Stimulated activated naive CD8-positive, alpha-beta T cell treated with anti-CD3 and anti-CD28 coated beads, Interleukin-15, amount 100 ng/mL, for 72 hours (primary cell): ENCODE results near the gene PCSK6.
A peak's percentile ranks its signal among the peaks of the same experiment; 100 is the strongest.
"Not testable (repeated sequence)": the region's sequence is repeated elsewhere in the genome, so short reads cannot be mapped to it uniquely, and the experiment has no call there.

Source experiments
- ATAC-seq: fragments of 150-1000 bp; cut with Tn5 transposase; 2 replicates; pipeline ENCODE4 v1.10.0; 2021; ENCODE audit warnings: mild to moderate bottlenecking, moderate library complexity
- DNase-seq, 2 donors: peaks; one replicate each; pipeline ENCODE4 v3.0.0; 2021 to 2022
- H3K27ac Mint-ChIP-seq, 2 donors: one replicate each; pipeline ENCODE4 v1.8.0; 2022; ENCODE audit warnings: mild to moderate bottlenecking in 2 of 2, mixed read lengths in 2 of 2, moderate library complexity in 2 of 2
- H3K27me3 Mint-ChIP-seq: one replicate; pipeline ENCODE4 v1.8.0; 2022; ENCODE audit warnings: mixed read lengths
- H3K4me1 Mint-ChIP-seq: one replicate; pipeline ENCODE4 v1.8.0; 2022; ENCODE audit warnings: mild to moderate bottlenecking, mixed read lengths
- H3K4me3 Mint-ChIP-seq, 2 donors: one replicate each; pipeline ENCODE4 v1.8.0; 2022; ENCODE audit warnings: mild to moderate bottlenecking in 2 of 2, mixed read lengths in 2 of 2, moderate library complexity in 1 of 2
- H3K9me3 Mint-ChIP-seq, 2 donors: one replicate each; pipeline ENCODE4 v1.8.0; 2022; ENCODE audit warnings: mixed read lengths in 2 of 2

The PCSK6 gene

DNA sequence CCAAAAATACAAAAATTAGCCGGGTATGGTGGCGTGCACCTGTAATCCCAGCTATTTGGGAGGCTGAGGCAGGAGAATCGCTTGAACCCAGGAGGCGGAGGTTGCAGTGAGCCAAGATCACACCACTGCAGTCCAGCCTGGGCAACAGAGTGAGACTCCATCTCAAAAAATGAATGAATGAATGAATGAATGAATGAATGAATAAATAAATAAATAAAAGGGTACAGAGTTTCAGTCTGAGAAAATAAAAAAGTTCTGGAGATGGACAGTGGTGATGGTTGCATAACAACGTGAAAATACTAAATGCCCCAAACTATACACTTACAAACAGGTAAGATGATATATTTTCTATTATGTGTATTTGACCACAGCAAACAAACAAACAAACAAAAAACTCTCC lies 34.7 kb downstream of the PCSK6 start:
- H3K27me3 Mint-ChIP-seq = peaks cover 45% of the 10 kb centered on the region
- H3K4me1 Mint-ChIP-seq = peaks cover 56% of the 10 kb centered on the region
- not testable (repeated sequence) for ATAC-seq, H3K9me3 Mint-ChIP-seq, H3K27ac Mint-ChIP-seq, DNase-seq, H3K4me3 Mint-ChIP-seq

DNA sequence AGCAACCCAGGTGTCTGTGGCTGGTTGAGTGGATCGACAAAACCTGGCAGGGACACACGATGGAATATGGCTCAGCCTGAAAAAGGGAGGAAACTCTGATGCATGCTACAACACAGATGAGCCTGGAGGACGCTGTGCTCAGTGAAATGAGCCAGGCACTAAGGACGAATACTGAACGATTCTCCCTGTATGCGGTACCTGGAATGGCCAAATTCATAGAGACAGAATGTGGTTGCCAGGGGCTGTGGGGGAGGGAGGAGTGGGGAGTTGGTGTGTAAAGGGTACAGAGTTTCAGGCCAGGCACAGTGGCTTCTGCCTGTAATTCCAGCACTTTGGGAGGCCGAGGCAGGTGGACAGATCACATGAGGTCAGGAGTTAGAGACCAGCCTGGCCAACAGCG lies 35.1 kb downstream of the PCSK6 start:
- no peak for ATAC-seq
- Mint-ChIP-seq H3K27me3 (peaks cover 48% of the 10 kb centered on the region), H3K4me1 (peaks cover 54% of the 10 kb centered on the region), H3K9me3 (no peaks in the 10 kb centered on the region), H3K27ac (no peak overlapping the region), H3K4me3 (no peak overlapping the region)
- no peak for DNase-seq

DNA sequence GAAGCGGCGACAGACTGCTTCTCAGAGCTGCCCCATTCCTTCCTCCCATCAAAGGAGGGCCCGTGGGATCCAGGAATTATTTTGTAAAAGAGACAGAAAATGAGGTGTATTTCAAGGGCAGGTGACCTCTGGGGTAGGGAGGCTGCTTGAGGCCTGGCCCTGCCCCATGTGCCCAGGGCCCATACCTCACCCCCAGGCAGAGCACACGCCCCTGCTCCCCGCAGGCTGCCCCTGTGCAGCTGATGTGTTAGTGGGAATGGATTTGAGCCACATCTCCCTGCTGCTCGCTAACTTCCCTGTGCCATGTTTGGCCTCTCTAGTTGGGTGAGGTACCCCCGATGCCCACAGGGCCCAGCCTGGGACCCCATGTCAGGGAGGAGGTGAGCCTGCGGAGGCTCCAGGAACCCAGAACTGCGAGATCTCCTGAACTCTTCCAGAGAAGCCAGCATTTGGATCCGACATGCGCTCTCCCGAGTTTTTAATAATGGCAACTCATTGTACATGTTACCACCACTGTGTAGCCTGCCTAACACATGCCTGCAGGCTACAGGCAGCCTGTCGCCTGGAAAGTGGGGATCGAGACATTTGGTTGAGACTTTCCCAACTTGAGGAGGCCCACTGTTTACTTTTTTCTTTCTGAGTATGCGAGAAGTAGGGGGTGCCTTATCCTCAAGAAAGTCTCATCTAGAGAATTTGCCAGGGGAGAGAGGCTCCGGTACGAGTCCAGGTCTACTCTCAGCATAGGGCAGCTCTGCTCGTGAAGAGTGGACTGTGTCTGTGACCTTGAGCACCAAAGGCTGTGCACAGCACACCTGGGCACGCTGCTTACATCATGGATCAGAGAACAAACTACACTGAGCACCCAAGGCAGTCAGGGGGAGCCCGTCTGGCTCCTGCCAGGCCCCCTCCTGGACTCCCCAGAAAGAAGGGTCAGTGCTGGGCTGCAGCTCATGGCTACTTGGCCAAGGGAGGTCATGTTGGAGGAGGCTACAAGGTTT lies 36.1 kb downstream of the PCSK6 start:
- DNase-seq (no peak), ATAC-seq (no peak)
- Mint-ChIP-seq H3K4me1 (peaks cover 48% of the 10 kb centered on the region), H3K9me3 (no peaks in the 10 kb centered on the region), H3K27me3 (peaks cover 48% of the 10 kb centered on the region), H3K4me3 (no peak overlapping the region), H3K27ac (no peak overlapping the region)

DNA sequence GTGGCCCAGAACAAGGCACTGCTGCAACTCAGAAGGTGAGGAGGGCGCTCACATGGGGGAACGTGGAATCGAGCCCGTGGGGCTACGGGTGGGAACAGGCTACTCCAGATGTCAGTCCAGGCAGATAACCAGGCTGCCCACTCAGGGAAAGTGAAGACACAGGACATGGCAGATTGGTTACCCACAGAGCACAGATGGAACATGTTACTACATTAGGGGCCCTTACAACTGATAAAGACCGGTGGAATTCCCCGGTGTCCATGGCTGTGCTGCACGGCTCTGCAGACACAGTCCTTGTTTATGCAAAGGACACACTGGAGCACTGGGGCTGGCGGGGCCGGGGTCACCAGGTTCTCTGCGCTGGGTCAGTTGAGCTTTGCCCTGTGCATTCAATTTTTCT lies 36.9 kb downstream of the PCSK6 start:
- Mint-ChIP-seq H3K27me3 (peaks cover 56% of the 10 kb centered on the region), H3K9me3 (no peaks in the 10 kb centered on the region), H3K4me3 (no peak overlapping the region), H3K4me1 (peaks cover 48% of the 10 kb centered on the region), H3K27ac (no peak overlapping the region)
- ATAC-seq (no peak), DNase-seq (no peak)

DNA sequence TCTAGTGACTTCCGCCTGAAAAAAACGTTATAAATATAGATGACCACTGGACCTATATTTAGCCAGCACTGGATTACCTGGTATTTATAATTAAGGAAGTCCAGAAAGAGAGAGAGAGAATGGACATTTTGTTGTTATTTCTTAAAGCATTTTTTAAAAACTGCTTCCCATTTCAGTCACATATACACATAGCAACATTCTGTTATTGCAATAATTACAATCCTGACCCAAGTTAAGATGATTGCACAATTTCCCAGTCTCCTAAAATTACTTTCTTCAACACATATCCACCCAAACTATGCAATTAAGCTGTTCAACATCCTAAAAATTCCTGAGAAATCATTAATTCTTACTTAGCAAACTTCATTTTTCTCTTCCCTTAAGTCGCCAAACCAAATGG lies 37.7 kb downstream of the PCSK6 start:
- DNase-seq (no peak), ATAC-seq (no peak)
- H3K27ac Mint-ChIP-seq = no peak overlapping the region
- no peaks in the 10 kb centered on the region for H3K9me3 Mint-ChIP-seq
- peaks cover 53% of the 10 kb centered on the region for H3K4me1 Mint-ChIP-seq
- H3K27me3 Mint-ChIP-seq = peaks cover 59% of the 10 kb centered on the region
- H3K4me3 Mint-ChIP-seq = peak overlapping the region in 1 of 2 donors; percentile 63

DNA sequence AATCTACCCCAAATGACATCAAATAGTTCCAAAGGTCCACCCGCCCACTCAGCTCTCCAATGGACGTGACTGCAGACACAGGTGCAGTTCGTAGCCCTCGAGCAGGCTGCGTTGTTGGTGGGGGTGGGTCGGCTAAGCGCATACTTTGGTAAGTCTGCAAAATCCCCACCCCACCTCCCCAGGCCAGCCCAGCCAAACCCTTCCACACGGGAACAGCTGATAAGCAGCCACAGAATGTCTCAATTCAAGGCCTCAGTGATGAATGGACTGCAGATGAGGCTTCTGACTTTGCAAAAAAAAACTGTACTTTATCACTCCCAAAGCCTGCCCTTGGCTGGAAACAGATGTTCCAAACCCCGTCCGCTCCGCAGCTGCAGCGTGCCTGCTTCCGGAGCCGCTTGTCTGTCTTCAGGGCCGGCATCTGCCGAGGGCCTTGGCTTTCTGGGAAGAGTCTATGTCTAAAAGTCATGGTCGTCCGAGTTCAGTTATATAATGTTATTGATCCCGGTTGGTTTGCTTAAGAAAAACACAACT lies 38.2 kb downstream of the PCSK6 start:
- peaks cover 59% of the 10 kb centered on the region for H3K27me3 Mint-ChIP-seq
- no peaks in the 10 kb centered on the region for H3K9me3 Mint-ChIP-seq
- ATAC-seq = no peak
- DNase-seq = no peak
- peaks cover 55% of the 10 kb centered on the region for H3K4me1 Mint-ChIP-seq
- H3K4me3 Mint-ChIP-seq = peak overlapping the region in 1 of 2 donors; percentile 63
- H3K27ac Mint-ChIP-seq = peak overlapping the region in 1 of 2 donors; percentile 40

DNA sequence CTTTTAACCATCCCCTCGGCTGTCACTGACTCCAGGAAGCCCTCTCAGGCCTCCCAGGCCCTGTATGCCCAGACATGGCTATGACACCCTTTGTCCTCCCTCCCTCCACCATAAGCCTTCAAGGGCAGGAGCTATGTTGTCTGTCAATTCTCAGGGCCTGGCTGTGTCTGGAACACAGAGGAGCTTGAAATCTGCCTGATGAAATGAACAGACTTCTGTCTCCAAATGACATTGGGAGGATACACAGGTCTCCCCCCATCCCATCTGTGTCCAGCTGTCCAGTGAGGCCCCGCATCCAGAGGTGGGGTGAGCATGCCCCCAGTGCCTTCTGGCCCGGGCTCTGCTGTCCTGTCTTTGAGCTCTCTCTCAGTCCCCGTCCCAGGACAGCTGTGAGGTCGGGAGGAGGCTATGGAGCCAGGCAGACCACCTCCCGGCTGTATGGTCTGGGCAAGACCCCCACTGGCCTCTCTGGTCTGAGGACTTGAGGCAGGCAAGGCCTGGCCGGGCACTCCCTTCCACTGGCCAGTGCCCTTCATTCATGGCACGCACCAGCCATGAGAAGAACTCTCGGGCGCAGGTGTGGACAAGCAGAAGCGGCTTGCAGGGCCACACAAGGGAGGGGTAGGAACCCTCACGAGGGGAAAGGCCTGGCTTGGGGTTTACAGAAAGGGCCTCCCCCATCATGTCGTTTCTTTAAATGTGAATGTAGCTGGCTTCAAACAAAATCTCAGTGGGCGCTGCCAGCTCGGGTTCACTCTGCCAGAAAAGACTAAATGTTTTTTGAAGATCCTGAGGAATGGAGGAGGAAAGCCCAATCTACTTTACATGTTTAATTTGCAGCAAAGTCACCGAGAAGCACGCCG lies 38.9 kb downstream of the PCSK6 start:
- no peaks in the 10 kb centered on the region for H3K9me3 Mint-ChIP-seq
- ATAC-seq = no peak
- H3K4me3 Mint-ChIP-seq = peak overlapping the region in 1 of 2 donors; percentile 63
- peaks cover 55% of the 10 kb centered on the region for H3K4me1 Mint-ChIP-seq
- H3K27ac Mint-ChIP-seq = peak overlapping the region in 1 of 2 donors; percentile 72
- DNase-seq = no peak
- peaks cover 59% of the 10 kb centered on the region for H3K27me3 Mint-ChIP-seq

DNA sequence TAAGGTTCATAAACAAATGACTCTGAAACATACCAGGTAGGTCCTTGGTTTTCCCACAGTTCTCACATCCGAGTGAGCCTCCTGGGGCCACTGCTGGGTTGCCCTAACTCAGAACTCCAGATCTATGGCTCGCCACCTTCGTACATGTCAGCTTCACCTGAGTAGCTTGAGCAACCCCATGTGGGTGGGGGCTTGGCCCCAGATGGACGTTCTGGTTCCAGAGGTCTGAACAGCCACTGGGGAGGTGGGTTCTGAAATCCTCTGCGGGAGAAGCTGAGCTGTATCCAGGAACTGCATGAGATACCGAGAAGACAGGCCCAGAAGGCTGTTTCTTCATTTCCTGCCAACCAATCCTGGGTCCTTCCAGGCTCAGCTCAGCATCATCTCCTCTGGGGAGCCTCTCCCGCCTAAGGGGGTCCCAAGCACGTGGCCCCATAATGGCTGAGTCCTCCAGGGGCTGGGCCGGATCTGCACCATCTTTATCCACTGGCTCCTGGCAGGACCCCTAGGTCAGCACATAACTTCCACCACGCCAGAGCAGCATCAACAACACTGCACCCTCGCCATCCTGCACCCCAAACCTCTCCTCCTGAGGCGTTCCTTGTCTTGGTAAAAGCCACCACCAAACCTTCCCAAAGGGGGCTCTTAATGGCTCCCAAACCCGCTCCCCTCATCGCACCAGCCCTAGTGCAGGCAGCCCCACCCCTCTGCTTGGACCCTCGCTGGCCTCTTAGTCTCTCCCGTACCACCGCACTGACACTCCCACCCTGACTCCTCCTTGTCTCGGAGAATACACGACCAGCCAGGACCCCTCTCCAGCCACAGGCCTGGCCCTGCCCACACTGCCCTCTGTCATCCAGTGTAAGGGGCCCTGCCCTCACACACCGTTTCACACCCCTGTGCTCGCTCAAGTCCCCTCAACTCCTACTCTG lies 39.8 kb downstream of the PCSK6 start:
- Mint-ChIP-seq H3K4me1 (peaks cover 48% of the 10 kb centered on the region), H3K9me3 (no peaks in the 10 kb centered on the region), H3K27me3 (peaks cover 59% of the 10 kb centered on the region), H3K4me3 (no peak overlapping the region), H3K27ac (peak overlapping the region in 1 of 2 donors; percentile 72)
- ATAC-seq = peak; percentile 10
- DNase-seq = no peak

DNA sequence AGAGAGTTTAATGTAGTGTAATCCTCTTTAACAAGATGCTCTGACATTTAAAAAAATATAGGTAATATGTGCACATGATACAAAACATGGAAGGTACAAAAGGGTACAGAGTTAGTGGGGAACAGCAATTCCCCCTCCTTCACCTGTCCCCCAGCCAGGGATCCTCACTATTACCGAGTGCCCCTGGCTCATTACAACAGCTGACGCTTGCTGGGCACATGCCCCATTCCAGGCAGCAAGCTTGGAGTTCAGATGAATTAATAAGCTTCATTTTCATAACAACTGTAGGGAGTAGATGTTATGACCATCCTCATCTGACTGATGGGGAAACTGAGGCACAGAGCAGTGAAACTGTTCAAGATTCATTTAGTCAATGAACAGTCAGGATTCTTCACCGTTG lies 41.2 kb downstream of the PCSK6 start:
- Mint-ChIP-seq H3K4me3 (no peak overlapping the region), H3K9me3 (no peaks in the 10 kb centered on the region), H3K27ac (no peak overlapping the region), H3K27me3 (peaks cover 51% of the 10 kb centered on the region), H3K4me1 (peaks cover 48% of the 10 kb centered on the region)
- DNase-seq (no peak), ATAC-seq (no peak)

DNA sequence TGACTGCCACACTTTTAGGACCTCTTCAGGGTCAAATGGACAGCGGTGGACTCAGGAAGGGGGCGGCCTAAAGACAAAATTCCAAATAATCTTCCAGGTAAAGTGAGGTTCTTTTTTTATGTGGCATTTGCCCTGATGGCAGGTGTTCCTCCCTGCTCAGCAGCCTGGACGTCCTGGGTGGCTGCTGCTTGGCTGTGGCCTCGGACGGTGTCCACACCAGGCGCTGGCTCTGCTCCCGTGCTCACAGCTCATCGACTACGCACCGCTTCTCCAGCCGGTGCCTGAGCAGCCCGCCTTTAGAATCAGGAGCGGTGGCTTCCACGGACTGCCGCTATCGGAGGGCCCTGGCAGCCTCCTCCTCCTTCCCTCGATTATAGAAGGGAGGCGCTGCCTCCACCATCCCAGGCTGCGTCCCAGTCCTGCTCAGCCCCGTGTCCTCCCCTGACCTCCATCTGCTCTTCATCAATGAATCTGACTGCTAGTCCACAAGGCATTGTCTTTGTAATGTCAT lies 41.9 kb downstream of the PCSK6 start:
- ATAC-seq = no peak
- no peak for DNase-seq
- no peaks in the 10 kb centered on the region for H3K9me3 Mint-ChIP-seq
- no peak overlapping the region for H3K4me3 Mint-ChIP-seq
- peaks cover 45% of the 10 kb centered on the region for H3K27me3 Mint-ChIP-seq
- H3K27ac Mint-ChIP-seq = peak overlapping the region in 1 of 2 donors; percentile 67
- H3K4me1 Mint-ChIP-seq = peaks cover 48% of the 10 kb centered on the region

DNA sequence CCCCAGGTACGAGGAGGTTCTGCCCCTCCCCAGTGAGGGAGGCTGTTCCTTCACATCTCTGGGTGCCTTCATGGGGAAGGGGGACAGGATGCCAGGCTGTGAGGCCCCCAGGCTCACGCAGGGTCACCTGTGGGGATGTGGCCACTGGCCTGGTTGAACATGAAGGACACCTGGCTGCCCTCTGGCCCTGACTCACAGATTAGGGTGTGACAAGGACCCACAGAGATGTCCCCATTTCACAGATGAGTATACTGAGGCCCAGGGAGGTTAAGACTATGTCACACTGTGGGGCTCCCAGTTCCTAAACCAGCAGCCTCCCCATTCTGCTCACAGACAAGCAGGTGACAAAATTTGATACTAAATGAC lies 42.4 kb downstream of the PCSK6 start:
- H3K27ac Mint-ChIP-seq = no peak overlapping the region
- no peaks in the 10 kb centered on the region for H3K9me3 Mint-ChIP-seq
- no peak for ATAC-seq
- no peak overlapping the region for H3K4me3 Mint-ChIP-seq
- H3K27me3 Mint-ChIP-seq = peaks cover 45% of the 10 kb centered on the region
- no peak for DNase-seq
- H3K4me1 Mint-ChIP-seq = peaks cover 46% of the 10 kb centered on the region

DNA sequence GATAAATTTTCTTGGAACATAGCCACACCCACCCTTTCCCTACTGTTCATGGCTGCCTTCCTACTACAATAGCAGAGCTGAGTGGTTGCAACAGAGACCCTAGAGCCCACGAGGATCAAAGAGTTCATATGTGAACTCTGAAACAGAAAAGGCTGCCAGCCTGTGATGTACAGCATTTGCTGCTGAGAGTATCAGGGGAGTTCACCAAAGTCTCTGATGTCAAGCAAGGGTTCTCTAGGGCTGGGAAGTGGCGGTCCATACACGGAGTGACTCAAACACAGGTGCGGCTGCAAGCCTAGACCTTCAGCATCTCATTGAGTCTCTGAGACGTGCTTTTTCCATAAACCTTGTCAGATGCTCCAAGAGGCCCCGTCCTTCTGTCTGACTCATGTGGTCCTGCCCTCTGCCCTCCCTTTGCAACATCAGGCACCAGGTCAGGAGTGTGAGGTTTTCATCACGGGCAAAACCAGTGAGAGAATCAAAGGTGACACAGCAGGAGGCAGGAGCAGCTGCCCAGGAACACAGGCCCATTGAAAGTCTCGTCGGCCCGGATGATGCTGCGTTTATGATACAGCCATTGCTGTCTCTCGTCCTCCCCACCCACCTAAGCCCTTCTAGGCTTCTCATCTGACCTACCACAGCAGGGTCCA lies 42.9 kb downstream of the PCSK6 start:
- Mint-ChIP-seq H3K27me3 (peaks cover 43% of the 10 kb centered on the region), H3K4me3 (no peak overlapping the region), H3K9me3 (no peaks in the 10 kb centered on the region), H3K4me1 (peaks cover 44% of the 10 kb centered on the region), H3K27ac (peak overlapping the region in 1 of 2 donors; percentile 91)
- DNase-seq (no peak), ATAC-seq (peak; percentile 15)

DNA sequence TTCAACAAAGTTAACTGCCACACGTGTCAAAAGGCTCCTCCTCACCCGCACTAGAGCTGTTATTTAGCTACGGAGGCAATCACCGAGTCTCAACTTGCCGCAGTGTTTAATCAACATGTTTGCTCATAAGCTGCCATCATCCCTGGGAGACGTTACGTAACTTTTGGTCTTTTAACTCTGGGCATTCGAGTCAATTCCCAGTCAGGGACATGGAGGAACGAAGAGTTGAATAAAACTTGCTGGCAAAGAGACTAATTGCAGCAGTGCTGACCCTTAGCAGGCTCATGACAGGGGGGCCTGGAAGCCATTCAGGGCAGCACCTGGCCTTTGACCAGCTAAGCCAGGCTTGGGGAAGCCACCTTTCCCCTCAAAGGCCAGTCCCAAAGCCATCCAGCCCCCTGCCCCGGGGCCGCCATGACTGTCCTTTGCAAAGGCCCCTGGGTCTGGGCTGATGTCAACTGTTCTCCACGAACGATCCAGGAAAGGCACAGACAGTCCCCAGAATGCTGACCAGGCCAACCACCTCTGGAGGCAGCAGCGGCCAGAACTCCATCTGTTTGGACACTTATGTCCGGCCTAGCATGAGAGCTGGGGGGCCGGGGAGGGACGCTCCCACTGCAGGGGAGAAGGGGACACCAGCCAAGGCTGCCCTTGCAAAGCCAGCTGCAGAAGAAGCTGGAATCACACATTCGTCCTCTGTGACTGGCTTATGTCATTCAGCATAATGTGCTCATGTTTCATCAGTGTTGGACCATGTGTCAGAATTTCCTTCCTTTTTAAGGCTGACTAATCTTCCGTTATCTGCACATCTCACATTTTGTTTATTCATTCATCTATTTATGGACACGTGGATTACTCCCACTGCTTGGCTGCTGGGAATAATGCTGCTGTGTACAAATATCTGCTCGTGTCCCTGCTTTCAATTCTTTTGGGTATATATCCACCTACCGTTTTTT lies 43.7 kb downstream of the PCSK6 start:
- ATAC-seq (no peak), DNase-seq (no peak)
- Mint-ChIP-seq H3K4me3 (no peak overlapping the region), H3K9me3 (no peaks in the 10 kb centered on the region), H3K27me3 (peaks cover 35% of the 10 kb centered on the region), H3K27ac (peak overlapping the region in 1 of 2 donors; percentile 91), H3K4me1 (peaks cover 42% of the 10 kb centered on the region)
